Smooth muscle cell (in vitro differentiated cells): ENCODE results near the gene RAP1A. TPM values are rescaled to one million over a fixed set of nuclear protein-coding genes. Genes with fewer than 3 reads are reported as not detected.

Source experiments
- DNase-seq: peaks from one replicate; lab custom pipeline; 2025; ENCODE audit not compliant: unreplicated experiment; lab: John Stamatoyannopoulos, UW
- H2AFZ ChIP-seq: fragments of 200-600 bp; sonication (generic); 2 replicates; pipeline ENCODE4 v1.6.0; 2016; ENCODE audit warnings: antibody characterized with exemption, low read depth, mild to moderate bottlenecking
- H3F3A ChIP-seq: fragments of 200-600 bp; sonication (generic); 2 replicates; pipeline ENCODE4 v1.6.0; 2017; ENCODE audit warnings: antibody characterized with exemption, low read depth
- H3K27ac ChIP-seq: fragments of 200-600 bp; sonication (generic); 2 replicates; pipeline ENCODE4 v1.5.1; 2016; ENCODE audit warnings: low read depth, mild to moderate bottlenecking
- H3K27me3 ChIP-seq: fragments of 200-600 bp; sonication (generic); 2 replicates; pipeline ENCODE4 v1.6.1; 2016; ENCODE audit warnings: low read depth, mild to moderate bottlenecking
- H3K36me3 ChIP-seq: fragments of 200-600 bp; sonication (generic); 2 replicates; pipeline ENCODE4 v1.5.1; 2016; ENCODE audit warnings: low read depth
- H3K4me1 ChIP-seq: fragments of 200-600 bp; sonication (generic); 2 replicates; pipeline ENCODE4 v1.5.1; 2016; ENCODE audit warnings: low read depth
- H3K4me2 ChIP-seq: fragments of 200-600 bp; sonication (generic); 2 replicates; pipeline ENCODE4 v1.6.0; 2016; ENCODE audit warnings: mild to moderate bottlenecking
- H3K4me3 ChIP-seq: fragments of 200-600 bp; sonication (generic); 2 replicates; pipeline ENCODE4 v1.5.1; 2016; ENCODE audit warnings: mild to moderate bottlenecking
- H3K79me2 ChIP-seq: fragments of 200-600 bp; sonication (generic); 2 replicates; pipeline ENCODE4 v1.6.0; 2016; ENCODE audit warnings: low read depth, mild to moderate bottlenecking
- H3K9ac ChIP-seq: fragments of 200-600 bp; sonication (generic); 2 replicates; pipeline ENCODE4 v1.6.0; 2016; ENCODE audit warnings: low read depth
- H3K9me3 ChIP-seq: fragments of 200-600 bp; sonication (generic); replicated peaks from 2 replicates; pipeline ENCODE4 v1.5.1; 2016; ENCODE audit warnings: low read depth
- H4K20me1 ChIP-seq: fragments of 200-600 bp; sonication (generic); 2 replicates; pipeline ENCODE4 v1.6.0; 2016; ENCODE audit warnings: low read depth
- WGBS: methylation state at CpG from one replicate; pipeline ENCODE4 v1.1.7; 2016; ENCODE audit warnings: low lambda C conversion rate; 5-methylcytosine and 5-hydroxymethylcytosine counted together
- polyA plus RNA-seq: library from polyadenylated mRNA; unstranded; fragments of >200 nt; fragmentation: Nextera tagmentation; extraction: Ambion mirVana; gene quantifications from 2 replicates; pipeline ENCODE4 v1.2.1, GENCODE V29; 2016
- total RNA-seq: library from RNA; depleted of rRNA; stranded (reverse); fragments of >200 nt; gene quantifications from 2 replicates; pipeline ENCODE4 v1.2.3, GENCODE V29; 2014
- TF ChIP-seq, protein P1 (sequence below): fragments of 200-600 bp; sonication (generic); IDR thresholded peaks from 2 replicates; pipeline ENCODE4 v1.5.1; 2017; ENCODE audit warnings: borderline replicate concordance, mild to moderate bottlenecking, antibody characterized with exemption; ENCODE audit not compliant: insufficient read depth, poor library complexity, severe bottlenecking

Gene RAP1A
- total and polyA plus RNA-seq, 2 experiments from 2014 or later = 36.8 to 64.9 TPM

DNA sequence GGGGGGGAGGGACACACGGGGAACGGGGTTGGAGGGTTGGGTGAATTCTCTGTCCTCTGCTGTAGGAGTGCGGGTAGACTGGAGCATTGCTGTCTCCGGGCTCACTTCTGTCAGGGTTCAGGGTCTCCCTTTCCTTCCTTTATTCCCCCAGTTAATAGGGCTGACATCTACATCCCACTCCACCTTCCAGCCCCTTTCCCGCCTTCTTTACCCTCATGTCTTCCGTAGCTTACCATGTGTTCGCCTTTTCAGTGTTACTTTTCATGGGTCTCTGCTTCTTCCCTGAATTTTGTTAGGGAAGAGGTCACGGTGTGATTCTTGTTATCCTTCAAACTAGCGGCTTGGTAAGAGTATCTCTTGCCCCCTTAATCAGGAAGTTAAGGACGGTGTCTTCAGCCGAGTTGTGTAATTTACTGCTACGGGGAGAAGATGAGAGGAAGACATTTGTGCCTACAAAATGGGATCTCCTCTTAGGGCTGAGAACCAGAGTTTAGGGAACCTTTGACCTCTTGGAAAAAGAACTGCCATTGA lies 917 bp downstream of the RAP1A start:
- no peak for DNase-seq
- no peaks in the 10 kb centered on the region for H3K27me3 ChIP-seq
- TF ChIP-seq, protein P1, sequence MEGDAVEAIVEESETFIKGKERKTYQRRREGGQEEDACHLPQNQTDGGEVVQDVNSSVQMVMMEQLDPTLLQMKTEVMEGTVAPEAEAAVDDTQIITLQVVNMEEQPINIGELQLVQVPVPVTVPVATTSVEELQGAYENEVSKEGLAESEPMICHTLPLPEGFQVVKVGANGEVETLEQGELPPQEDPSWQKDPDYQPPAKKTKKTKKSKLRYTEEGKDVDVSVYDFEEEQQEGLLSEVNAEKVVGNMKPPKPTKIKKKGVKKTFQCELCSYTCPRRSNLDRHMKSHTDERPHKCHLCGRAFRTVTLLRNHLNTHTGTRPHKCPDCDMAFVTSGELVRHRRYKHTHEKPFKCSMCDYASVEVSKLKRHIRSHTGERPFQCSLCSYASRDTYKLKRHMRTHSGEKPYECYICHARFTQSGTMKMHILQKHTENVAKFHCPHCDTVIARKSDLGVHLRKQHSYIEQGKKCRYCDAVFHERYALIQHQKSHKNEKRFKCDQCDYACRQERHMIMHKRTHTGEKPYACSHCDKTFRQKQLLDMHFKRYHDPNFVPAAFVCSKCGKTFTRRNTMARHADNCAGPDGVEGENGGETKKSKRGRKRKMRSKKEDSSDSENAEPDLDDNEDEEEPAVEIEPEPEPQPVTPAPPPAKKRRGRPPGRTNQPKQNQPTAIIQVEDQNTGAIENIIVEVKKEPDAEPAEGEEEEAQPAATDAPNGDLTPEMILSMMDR = no peak
- H3K4me1 ChIP-seq = peaks cover 10% of the 10 kb centered on the region
- H2AFZ ChIP-seq = no peak overlapping the region
- peak overlapping the region; percentile 93 for H3K9ac ChIP-seq
- H3K36me3 ChIP-seq = no peaks in the 10 kb centered on the region
- H3K79me2 ChIP-seq = peaks cover 59% of the 10 kb centered on the region
- H4K20me1 ChIP-seq = peaks cover 52% of the 10 kb centered on the region
- peak overlapping the region; percentile 95 for H3K4me3 ChIP-seq
- no peaks in the 10 kb centered on the region for H3F3A ChIP-seq
- H3K27ac ChIP-seq = peak overlapping the region; percentile 81
- peak overlapping the region; percentile 94 for H3K4me2 ChIP-seq
- H3K9me3 ChIP-seq = no peaks in the 10 kb centered on the region
- under 1% methylated on average over 12 of the region's 12 CpGs for WGBS

GRCh38 chr1:111621050-111621449 lies 1.5 kb downstream of the RAP1A start:
- Histone ChIP-seq H4K20me1 (peaks cover 58% of the 10 kb centered on the region), H2AFZ (no peak overlapping the region), H3K36me3 (no peaks in the 10 kb centered on the region), H3K9ac (no peak overlapping the region), H3K27ac (peak overlapping the region; percentile 81), H3K4me3 (peak overlapping the region; percentile 95), H3K4me1 (peaks cover 10% of the 10 kb centered on the region), H3K79me2 (peaks cover 65% of the 10 kb centered on the region), H3F3A (no peaks in the 10 kb centered on the region), H3K27me3 (no peaks in the 10 kb centered on the region), H3K9me3 (no peaks in the 10 kb centered on the region), H3K4me2 (peak overlapping the region; percentile 94)
- WGBS = 73% methylated on average over 4 of the region's 4 CpGs
- no peak for DNase-seq
- TF ChIP-seq, protein P1 = no peak

DNA sequence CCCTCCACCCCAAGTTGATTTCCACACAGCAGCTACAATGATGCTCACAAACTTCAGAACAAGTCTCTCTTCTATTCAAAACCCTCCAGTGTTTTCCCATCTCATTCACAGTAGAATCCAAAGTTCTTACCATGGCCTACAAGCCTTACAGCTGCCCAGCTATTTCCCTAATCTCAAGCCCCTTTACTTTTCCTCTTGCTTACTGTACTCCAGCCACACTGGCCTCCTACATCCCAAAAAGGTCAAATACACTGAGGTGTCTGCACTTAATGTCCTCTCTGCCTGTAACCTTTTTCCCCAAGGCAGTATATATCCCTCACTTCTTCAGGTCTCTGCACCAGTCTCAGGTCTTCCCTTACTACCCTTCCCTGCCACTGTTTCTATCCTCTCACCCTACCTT lies 2.6 kb downstream of the RAP1A start:
- peaks cover 76% of the 10 kb centered on the region for H3K79me2 ChIP-seq
- H3K4me3 ChIP-seq = no peak overlapping the region
- peaks cover 10% of the 10 kb centered on the region for H3K4me1 ChIP-seq
- H3K27me3 ChIP-seq = no peaks in the 10 kb centered on the region
- no peak overlapping the region for H2AFZ ChIP-seq
- no peak overlapping the region for H3K4me2 ChIP-seq
- H4K20me1 ChIP-seq = peaks cover 69% of the 10 kb centered on the region
- H3K27ac ChIP-seq = no peak overlapping the region
- no peaks in the 10 kb centered on the region for H3F3A ChIP-seq
- H3K9me3 ChIP-seq = no peaks in the 10 kb centered on the region
- H3K36me3 ChIP-seq = no peaks in the 10 kb centered on the region
- TF ChIP-seq, protein P1 = no peak
- no peak overlapping the region for H3K9ac ChIP-seq
- no peak for DNase-seq

DNA sequence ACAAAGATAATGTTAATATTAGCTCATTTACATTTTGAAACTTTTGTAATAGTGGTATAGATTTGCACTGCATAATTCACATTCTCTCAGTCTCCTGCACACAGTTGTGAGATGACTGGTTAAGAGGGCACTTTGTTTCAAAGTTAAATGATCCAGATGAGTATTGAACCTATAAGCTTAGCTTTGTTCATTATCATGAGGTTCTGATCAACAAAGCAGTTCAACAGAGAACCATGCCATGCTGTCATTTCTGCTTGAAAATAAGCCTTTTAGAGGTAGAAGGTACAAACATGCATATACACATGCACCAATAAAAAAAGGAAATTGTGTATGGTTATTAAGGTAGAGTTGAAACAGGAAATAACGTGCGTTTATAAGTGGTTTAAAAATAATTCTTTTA lies 4.8 kb downstream of the RAP1A start:
- Histone ChIP-seq H4K20me1 (peaks cover 91% of the 10 kb centered on the region), H3K27me3 (no peaks in the 10 kb centered on the region), H3K9me3 (no peaks in the 10 kb centered on the region), H3K9ac (no peak overlapping the region), H3K4me3 (no peak overlapping the region), H3F3A (no peaks in the 10 kb centered on the region), H3K36me3 (no peaks in the 10 kb centered on the region), H3K27ac (no peak overlapping the region), H3K4me2 (no peak overlapping the region), H2AFZ (no peak overlapping the region), H3K79me2 (peaks cover 98% of the 10 kb centered on the region), H3K4me1 (peaks cover 10% of the 10 kb centered on the region)
- TF ChIP-seq, protein P1 = no peak
- no peak for DNase-seq
- WGBS = 100% methylated on average over 2 of the region's 2 CpGs
